ENCODE results near the gene SLC26A11. TPM values are rescaled to one million over a fixed set of nuclear protein-coding genes. Genes with fewer than 3 reads are reported as not detected.
"Not testable (repeated sequence)": the region's sequence is repeated elsewhere in the genome, so short reads cannot be mapped to it uniquely, and the experiment has no call there.

SLC26A11 gene
- total RNA-seq, 1 donor, result 0.27 TPM

DNA sequence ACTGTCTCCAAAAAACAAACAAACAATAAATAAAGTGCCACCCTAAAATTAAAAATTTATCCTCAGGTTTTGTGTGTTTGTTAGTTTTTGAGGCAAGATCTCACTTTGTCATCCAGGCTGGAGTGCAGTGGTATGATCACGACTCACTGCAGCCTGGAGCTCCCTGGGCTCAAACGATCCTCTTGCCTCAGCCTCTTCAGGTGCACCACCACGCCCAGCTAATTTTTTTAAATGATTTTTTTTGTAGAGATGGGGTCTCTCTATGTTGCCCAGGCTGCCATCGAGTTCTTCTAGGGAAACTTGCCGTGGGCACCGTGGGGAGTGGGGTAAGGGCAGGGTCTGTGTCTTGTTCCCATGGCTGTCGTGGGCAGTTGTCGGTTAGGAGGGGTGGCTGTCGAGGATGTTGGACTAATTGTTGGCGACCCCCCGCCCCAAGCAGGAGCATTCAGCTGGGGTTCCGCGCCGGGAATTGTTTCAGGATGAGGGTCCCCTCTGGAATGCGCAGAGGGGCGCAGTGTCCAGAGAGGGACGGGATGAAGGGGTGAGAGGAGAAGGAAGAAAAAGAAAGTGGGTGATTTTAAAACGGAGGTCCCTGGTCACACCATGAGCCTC, 39.3 kb downstream of the SLC26A11 start:
- no peak for DNase-seq (ENCODE audit: low read depth in 2 of 3, low spot score in 2 of 3)

DNA sequence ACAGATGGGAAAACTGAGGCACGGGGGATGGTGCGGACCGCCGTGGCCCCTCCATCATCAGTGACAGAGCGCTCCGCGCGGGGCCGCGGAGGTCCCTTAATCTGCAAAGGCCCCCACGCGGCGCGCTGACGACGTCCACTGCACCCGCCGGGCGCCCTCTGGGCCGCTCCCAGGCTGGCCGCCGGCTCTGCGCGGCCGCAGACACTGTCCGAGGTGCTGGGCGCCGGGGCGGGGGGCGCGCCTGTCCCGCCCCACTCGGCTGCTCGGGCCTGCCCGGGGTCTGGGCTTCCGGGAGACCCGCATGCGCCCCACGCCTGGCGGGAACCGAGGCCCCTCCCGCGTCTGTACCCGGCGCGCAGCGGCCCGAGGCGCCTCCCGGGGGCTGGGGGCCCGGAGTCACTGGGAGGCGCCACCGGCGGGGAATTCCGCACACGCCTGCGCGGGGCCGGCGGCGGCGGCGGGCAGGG, 39.9 kb downstream of the SLC26A11 start:
- peak; percentile 65 to 78 (median 72) for DNase-seq (ENCODE audit: low read depth in 2 of 3, low spot score in 2 of 3)

DNA sequence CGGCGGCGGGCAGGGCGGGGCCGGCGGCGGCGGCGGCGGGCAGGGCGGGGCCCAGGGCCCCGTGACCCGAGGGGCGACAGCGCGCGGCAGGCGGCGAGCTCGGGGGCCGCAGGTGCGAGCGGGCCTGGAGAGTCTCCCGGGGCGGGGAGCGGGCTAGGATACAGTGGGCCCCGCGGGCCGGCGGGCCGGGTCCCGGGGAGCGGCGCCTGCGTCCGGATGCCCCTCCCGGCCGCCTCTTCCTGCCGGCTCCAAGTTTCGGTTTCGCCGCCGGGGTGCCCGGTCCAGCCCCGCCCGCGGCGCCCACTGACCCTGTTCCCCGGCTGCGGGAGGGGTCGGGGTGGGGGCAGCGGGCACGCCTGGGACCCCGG, 40.5 kb downstream of the SLC26A11 start, which contains the start of gene RNF213:
Gene RNF213 (plus strand): TSS at position 62 of the 368 bp plus-strand sequence. CDS start 2,830 bp downstream, outside the sequence.
- DNase-seq (ENCODE audit: low read depth in 2 of 3, low spot score in 2 of 3), result peak in 2 of 3 donors; percentile 56 to 63

DNA sequence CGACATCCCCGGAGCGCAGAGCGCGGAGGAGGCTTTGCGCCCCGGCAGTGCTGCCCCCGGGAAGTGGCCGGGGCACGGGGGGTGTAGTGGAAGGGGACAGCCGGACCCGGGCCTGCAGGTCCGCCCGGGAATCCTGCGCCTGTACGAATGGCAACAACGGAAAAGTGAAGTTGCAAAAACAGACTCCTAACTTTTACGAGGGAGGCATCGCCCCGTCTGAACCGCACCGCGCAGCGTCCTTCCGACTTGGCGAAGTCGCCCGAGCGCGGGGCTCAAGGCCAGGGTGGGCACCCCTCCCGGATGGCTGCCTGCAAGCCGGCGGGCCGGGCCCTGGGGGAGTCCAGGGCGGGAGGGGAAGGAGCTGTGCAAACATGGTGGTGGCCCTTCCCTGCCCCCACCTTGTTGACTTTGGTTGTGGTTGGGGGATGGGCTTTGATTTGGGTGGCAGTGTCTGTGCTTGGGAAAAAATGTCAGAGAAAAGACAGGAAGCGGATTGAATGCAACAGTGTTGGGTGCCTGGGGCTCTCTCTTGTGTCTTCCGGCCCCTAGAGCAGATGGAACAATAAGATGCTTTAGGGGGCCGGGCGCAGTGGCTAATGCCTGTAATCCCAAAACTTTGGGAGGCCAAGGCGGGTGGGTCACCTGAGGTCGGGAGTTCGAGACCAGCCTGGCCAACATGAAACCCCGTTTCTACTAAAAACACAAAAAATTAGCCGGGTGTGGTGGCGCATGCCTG, 41.1 kb downstream of the SLC26A11 start:
- peak in 2 of 3 donors; percentile 30 to 38 for DNase-seq (ENCODE audit: low read depth in 2 of 3, low spot score in 2 of 3)

DNA sequence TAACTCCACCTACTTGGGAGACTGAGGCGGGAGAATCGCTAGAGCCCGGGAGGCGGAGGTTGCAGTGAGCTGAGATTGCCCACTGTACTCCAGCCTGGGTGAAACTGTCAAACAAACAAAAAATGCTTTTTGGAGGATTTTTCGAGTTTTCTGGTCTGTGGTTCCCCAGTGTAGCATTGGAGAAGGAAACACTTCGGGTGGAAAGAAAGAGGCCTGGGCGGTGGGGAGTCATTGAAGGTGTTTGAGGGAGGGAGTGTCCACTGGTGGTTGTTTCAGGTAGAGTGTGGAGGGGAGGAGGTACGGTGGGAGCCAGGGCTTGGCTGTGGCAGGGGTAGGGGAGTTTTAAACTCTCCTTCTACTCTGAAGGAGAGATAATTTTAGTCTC, 41.7 kb downstream of the SLC26A11 start:
- DNase-seq (ENCODE audit: low read depth in 2 of 3, low spot score in 2 of 3), result no peak

DNA sequence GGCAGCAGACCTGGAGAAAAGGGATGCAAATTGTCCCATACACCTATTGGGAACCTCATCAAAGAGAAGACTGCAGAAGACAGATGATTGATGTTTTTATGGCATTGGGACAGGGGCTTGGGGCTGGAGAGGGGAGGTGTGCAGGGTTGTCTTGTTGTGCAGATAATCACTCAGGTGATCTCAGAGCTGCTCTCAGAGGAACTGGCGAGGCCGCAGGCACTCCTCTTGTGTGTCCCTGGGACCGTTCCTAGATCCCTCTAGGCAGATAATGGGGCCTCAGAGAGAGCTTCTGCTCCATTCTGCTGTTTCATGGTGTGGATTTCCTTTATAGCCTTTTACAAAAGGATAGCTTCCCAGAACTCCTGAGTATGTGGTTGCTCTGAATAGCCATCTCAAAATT, 42.1 kb downstream of the SLC26A11 start:
- DNase-seq (ENCODE audit: low read depth in 2 of 3, low spot score in 2 of 3), result no peak

DNA sequence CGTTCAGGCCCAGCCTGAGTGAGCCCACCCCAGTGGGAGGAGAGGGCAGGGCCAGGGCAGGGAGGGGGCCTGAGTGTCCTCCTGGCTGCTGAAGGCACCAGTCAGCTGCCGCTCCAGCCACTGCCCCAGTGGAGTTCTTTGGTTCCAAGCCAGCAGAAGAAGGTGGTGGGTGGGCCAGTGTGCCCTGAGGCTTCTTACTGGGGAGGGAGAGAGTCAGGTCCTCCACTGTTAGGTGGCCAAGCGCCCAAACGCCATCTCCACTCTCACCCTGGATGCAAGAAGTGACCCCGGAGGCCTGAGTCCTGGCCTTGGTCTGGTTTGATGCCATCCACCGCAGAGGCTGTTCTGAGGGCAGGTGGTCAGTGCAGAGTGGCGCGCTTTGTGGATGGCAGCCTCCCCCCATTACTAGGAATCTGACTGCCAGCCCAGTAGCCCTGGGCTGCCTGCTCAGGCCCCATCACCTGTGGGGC, 42.6 kb downstream of the SLC26A11 start:
- no peak for DNase-seq (ENCODE audit: low read depth in 2 of 3, low spot score in 2 of 3)

DNA sequence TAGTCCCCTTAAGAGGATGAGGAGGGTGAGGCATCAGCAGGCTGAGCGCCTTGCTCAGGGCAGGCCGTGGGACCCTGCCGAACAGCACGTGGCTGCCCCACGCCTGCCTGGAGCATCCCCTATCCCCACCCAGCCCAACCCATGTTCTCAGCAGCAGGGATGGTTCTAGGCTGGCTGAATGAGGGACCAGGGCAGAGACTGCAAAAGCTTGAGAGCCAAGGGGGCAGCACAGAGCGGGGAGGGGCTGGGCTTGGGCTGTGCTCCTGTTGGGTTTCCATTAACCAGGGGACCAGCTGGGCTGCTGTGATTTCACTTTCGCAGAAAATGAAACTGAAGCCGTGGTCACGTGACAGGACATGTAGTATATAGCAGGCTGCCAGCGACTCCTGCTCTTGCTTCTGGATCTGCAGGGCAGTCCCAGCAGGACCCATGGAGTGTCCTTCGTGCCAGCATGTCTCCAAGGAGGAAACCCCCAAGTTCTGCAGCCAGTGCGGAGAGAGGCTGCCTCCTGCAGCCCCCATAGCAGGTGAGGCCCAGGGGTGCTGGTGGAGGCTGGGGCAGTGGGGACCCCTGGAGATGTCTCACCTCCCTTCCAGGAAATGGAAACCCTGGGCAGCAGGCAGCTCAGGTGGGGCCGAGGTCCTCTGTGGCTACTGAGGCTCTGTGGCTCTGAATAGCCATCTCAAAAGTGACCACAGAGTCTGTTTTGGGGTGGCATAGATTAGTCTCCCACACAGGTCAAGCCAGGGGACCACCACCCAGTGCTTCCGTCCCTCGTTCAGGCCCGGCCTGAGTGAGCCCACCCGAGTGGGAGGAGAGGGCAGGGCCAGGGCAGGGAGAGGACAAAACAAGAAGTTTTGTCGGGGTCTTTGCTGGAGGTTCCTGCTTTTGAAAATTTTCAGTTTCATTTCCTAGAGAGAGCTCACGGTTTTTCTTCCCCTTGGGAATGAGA, 43.3 kb downstream of the SLC26A11 start:
- DNase-seq (ENCODE audit: low read depth in 2 of 3, low spot score in 2 of 3), result peak; percentile 70 to 92 (median 87)

DNA sequence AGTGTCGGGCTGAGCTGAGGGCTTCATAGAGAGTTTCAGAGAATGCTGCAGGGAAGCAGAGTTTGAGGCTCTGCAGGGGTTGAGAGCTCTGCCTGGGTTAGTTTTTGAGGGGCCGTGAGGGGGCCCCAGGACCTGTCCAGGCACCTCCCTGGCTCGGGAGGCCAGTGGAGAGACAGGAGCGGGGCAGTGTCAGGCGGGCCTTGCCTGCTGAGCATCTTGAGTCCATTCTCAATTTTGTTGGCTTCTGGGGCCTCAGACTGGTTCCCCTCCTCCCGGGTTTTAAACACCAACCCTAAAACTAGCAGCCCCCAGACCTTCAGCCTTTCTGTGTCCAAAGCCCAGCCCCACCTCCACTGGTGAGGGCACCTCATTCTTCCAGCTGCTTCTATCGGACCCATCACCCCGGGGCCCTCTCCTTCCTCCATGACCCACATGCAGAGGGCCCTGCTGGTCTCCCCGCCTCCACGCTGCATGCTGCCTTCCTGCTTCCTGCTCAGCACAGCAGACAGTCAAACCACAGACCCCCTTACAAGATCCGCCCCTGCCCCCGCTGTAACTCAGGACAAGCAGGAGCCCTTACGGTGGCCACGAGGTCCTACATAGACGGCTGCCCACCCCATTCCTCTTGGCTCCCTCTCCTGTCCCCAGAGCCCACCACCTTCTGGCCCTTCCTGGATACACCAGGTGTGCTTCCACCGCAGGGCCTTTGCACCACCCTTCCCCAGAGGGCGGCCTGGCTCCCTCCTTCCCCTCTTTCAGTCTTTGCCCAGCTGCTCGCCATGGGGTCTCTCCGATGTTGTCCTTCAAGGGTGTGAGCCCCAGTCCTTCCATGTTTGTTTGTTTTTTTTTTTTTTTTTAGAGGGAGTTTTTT, 44.2 kb downstream of the SLC26A11 start:
- DNase-seq (ENCODE audit: low read depth in 2 of 3, low spot score in 2 of 3), result peak in 2 of 3 donors; percentile 46 to 54

DNA sequence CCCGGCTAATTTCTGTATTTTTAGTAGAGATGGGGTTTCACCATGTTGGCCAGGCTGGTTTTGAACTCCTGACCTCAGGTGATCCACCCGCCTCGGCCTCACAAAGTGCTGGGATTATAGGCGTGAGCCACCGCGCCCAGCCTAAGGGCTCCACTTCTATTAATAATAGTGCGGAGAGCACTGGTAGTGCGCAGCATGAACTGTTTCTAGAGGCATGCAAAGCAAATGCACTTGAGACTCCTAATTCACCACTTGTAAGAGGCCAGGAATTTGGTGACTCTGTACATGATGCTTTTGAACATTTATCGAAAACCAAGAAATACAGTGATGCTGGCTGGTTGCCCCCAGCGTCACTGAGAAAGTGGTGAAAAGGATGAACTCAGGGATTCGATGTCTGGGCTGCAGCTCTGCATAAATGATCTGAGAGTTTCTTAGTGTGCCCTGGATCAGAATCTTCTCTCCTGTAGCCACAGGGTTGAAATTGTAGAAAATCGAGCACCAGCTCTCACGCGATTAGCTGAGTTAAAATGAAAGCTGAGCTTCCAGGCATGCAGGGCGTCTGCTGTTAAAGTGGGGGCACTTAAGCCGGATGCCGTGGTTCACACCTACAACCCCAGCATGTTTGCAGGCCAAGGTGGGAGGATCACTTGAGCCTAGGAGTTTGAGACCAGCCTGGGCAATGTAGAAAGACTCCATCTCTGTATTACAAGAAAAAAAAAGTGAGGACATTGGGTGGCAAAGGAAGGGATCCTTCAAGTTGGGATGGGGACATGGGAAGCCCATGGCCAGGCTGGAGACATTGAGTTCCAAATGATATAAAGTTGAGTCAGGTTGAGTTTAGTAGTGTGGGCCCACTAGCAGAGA, 45.2 kb downstream of the SLC26A11 start:
- no peak for DNase-seq (ENCODE audit: low read depth in 2 of 3, low spot score in 2 of 3)

DNA sequence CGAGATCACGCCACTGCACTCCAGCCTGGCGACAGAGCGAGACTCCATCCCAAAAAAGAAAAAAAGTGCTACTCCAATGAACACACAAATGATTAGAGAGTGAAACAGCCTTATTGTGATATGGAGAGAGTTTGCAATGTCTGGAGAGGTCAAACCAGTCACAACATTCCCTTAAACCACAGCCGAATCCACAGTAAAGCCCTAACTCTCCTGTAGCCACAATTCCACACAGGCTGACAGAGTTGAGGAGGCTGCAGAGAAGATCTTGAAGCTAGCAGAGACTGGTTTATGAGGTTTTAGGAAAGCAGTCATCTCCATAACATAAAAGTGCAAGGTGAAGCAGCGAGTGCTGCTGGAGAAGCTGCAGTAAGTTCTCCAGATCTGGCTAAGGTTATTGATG, 47.2 kb downstream of the SLC26A11 start:
- DNase-seq (ENCODE audit: low read depth in 2 of 3, low spot score in 2 of 3), result no peak

DNA sequence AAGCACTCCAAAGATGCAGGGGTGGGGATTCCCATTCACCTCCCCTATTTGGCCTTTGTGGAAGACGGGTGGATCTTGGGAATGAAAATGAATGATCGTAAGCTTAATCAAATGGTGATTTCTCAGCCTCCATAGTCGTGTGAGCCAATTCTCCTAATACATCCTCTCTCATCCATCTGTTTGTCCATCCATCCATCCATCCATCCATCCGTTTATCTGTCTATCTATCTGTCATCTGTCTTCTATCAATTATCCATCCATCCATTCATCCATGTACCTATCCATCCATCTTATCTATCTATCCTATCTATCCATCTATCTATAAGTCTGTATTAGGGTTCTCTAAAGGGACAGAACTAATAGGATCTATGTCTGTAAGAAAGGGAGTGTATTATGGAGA, 48.2 kb downstream of the SLC26A11 start:
- no peak for DNase-seq (ENCODE audit: low read depth in 2 of 3, low spot score in 2 of 3)

DNA sequence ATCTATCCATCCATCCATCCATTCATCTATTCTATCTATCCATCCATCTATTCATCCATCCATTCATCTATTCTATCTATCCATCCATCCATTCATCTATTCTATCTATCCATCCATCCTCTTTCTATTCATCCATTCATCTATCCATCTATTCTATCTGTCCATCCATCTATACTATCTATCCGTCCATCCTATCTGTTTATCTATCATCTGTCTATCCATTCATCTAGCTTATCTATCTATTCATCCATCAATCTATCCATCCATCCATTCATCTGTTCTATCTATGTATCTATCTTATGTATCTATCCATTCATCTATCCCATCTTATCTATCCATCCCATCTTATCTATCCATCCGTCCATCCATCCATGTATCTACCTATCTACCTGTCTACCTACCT, 49.2 kb downstream of the SLC26A11 start:
- no peak for DNase-seq (ENCODE audit: low read depth in 2 of 3, low spot score in 2 of 3)

DNA sequence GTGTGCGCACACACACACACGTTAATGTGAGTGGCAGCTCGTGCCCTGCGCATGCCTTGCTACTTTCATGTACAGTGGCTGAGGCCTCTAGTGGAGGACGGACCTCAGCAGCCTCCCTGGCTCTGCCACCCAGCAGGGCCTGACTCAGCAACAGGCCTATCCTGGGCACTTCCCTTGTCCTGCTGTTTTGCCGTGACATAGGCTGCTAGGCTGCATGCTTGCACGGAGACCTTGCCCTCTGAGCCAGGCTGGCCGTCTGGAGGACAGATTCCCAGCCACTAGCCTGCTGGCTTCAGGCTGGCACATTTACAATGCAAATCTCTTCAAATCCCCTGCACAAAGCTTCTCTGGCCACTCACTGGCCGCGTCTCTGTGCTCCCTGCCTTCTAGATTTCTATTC, 49.9 kb downstream of the SLC26A11 start:
- no peak for DNase-seq (ENCODE audit: low read depth in 2 of 3, low spot score in 2 of 3)

DNA sequence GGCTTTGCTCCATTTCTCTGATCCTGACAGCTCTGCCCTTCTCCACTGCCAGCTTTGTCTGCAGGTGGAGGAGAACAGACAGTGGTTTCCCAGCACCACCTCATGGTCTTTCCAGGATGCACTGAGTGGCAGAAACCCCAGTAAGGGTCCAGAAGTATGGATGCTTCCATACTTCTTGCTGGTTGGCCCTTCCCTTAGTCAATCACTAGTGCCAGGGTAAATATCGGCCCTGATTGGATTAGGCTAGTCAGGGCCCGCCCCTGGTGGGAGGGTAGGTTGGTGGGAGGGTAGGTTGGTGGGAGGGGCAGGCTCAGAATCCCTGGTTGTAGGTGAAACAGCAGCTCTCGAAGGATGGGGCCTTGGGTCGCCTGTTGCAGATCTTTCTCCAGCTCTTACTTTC, 50.6 kb downstream of the SLC26A11 start:
- DNase-seq (ENCODE audit: low read depth in 2 of 3, low spot score in 2 of 3), result peak in 1 of 3 donors; percentile 42

DNA sequence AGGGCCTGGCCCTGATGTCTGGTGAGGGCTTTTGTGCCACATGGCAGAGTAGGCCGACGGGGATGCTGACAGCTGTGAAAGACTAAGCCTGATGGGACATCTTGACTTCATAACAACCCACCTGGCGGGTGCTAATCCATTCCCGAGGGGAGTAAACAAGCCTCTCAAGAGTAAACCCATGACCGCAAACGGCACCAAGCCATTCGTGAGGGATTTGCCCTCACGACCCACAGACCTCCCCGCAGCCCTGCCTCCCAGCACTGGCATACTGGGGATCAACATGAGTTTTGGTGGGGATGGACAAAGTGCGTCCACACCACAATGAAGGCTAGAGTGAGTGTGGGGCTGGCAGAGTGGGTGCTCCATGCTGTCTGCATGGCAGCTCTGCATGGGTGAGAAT, 52.1 kb downstream of the SLC26A11 start:
- no peak for DNase-seq (ENCODE audit: low read depth in 2 of 3, low spot score in 2 of 3)

DNA sequence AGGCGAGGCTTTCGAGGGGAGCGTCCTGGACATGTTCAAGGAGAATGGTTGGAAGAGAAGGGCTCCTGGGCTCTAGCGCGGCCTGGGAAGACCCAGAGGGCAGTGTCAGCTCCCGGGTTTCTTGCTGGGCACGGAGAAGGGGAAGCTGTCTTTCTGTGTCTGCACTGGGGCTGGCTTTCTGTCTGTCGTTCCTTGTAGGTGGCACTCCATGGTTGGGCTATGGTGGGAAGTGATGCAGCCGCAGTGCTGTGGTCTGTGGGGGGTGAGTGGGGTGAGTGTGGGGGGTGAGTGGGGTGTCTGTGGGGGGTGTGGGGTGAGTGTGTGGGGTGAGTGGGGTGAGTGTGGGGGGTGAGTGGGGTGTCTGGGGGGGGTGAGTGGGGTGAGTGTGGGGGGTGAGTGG, 54.1 kb downstream of the SLC26A11 start:
- no peak for DNase-seq (ENCODE audit: low read depth in 2 of 3, low spot score in 2 of 3)

DNA sequence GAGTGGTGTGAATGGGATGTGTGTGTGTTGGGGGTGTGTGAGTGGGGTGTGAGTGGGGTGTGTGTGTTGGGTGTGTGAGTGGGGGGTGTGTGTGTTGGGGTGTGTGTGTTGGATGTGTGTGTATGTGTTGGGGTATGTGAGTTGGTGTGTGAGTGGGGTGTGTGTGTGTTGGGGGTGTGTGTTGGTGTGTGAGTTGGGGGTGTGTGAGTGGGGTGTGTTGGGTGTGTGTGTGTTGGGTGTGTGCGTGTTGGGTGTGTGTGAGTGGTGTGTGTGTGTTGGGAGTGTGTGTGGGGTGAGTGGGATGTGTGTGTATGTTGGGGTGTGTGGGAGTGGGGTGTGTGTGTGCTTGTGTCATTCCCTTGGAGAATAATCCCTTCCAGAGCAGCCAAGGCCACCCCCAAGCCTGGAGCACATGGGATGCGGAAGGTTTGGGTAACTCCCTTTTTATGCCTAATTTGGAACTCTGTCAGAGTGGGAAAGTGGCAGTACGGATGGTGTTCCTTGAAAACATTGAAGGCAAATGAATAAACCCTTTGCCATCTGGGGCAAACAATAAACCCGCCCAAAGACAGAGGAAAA, 54.7 kb downstream of the SLC26A11 start:
- DNase-seq (ENCODE audit: low read depth in 2 of 3, low spot score in 2 of 3), result no peak

DNA sequence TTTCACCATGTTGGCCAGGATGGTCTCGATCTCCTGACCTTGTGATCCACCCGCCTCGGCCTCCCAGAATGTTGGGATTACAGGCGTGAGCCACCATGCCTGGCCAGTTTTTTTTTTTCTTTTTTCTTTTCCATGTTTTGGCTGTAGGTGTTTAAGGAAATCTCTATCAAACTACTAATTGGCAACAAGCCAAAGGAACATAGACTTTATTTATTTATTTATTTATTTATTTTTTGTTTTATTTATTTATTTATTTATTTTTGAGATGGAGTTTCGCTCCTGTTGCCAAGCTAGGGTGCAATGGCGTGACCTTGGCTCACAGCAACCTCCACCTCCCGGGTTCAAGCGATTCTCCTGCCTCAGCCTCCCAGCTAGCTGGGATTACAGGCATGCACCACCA, 55.6 kb downstream of the SLC26A11 start:
- not testable (repeated sequence) for DNase-seq (ENCODE audit: low read depth in 2 of 3, low spot score in 2 of 3)

All from hematopoietic multipotent progenitor cell (in vitro differentiated cells).